Measurements from ENCODE around the gene PGPEP1. TPM values are rescaled to one million over a fixed set of nuclear protein-coding genes. Genes with fewer than 3 reads are reported as not detected.

PGPEP1 gene
- total and polyA plus RNA-seq, 10 of the 15 experiments (the other 5 are each of a cell fraction or from before 2014, with no cell fraction given) = 13.8 to 39.4 (median 17.0) TPM

DNA sequence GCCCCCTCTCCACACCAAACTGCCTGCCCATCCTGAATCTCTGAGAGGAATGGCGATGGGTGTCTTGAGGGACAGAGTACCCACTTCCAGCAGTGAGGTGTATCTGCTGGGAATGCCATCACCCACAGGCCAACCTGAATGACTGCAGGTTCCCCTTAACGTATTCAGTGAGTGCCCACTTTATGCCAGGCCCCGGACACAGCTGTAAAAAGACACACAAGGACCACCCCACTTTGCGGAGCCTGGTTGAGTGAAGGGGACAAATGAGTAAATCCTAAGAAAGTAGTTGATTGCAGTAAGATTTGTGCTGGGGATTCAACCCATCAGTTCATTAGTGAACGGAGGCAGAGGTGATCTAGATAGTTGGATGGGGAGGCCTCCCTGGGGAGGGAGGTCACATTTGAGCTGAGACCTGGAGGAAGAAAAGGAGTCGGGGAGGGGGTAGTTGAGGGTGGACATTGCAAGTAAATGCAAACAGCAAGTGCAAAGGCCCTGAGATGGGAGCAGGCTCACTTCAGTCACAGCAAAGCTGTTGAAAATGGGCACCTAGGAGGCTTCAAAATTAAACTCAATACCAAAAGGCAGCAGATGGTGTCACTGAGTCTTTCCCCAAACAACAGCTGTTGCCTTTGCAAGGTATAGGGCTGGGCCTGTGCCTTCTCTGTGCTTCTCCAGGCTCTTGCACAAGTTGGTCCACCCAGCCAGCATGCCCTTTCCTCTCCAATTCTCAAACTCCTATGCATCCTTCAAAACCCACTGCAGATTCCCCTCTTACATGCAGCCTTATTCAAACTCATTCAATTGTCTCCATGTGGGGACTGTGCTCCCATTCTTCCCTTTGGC lies 49.9 kb downstream of the PGPEP1 start:
- BruUV-seq (replicated peaks) = no TSS peak
- H3K4me2 ChIP-seq (ENCODE audit: control insufficient read depth, insufficient read depth) = no peak overlapping the region
- H3K4me1 ChIP-seq (ENCODE audit: control insufficient read depth, insufficient read depth, low read length) = peaks cover 23% of the 10 kb centered on the region
- no peak overlapping the region for H3K27ac ChIP-seq (ENCODE audit: control insufficient read depth, insufficient read depth)
- ChIA-PET SMC1A (ENCODE audit: uncharacterized antibody, unreplicated experiment) (interaction anchor here (1.0 to 4.7 kb wide), 5 partner anchors 8 to 111 kb away, joined by 3 to 60 read pairs (median 4); partner anchors contain the start of gene LRRC25), POLR2A (interaction anchor here (1.9 kb wide), 1 partner anchor 19 kb away, joined by 4 read pairs; no protein-coding TSS in a partner anchor), RAD21 (ENCODE audit: unreplicated experiment) (interaction anchor here (0.8 to 5.5 kb wide), 3 partner anchors 12 to 22 kb away, joined by 3 to 63 read pairs (median 9); no protein-coding TSS in a partner anchor), CTCF (interaction anchor here (1.2 to 9.4 kb wide), 10 partner anchors 10 to 111 kb away, joined by 3 to 144 read pairs (median 20); partner anchors contain the start of gene LRRC25)
- H3K27me3 ChIP-seq (replicated peaks in 1 of 2; ENCODE audit: control insufficient read depth in 2 of 2, insufficient read depth in 2 of 2, low read length in 1 of 2) = peaks cover 0 to 3% of the 10 kb centered on the region in 2 experiments; a peak in 3 of 4 replicates
- WGBS (ENCODE audit: insufficient coverage, insufficient replicate concordance, low lambda C conversion rate, missing lambda C conversion rate) = 80% methylated on average over 6 of the region's 6 CpGs
- H3K36me3 ChIP-seq (ENCODE audit: control insufficient read depth in 2 of 2, insufficient read depth in 2 of 2, low read length in 1 of 2) = no peaks in the 10 kb centered on the region
- no peak overlapping the region for H3K4me3 ChIP-seq
- TF ChIP-seq, protein P1, sequence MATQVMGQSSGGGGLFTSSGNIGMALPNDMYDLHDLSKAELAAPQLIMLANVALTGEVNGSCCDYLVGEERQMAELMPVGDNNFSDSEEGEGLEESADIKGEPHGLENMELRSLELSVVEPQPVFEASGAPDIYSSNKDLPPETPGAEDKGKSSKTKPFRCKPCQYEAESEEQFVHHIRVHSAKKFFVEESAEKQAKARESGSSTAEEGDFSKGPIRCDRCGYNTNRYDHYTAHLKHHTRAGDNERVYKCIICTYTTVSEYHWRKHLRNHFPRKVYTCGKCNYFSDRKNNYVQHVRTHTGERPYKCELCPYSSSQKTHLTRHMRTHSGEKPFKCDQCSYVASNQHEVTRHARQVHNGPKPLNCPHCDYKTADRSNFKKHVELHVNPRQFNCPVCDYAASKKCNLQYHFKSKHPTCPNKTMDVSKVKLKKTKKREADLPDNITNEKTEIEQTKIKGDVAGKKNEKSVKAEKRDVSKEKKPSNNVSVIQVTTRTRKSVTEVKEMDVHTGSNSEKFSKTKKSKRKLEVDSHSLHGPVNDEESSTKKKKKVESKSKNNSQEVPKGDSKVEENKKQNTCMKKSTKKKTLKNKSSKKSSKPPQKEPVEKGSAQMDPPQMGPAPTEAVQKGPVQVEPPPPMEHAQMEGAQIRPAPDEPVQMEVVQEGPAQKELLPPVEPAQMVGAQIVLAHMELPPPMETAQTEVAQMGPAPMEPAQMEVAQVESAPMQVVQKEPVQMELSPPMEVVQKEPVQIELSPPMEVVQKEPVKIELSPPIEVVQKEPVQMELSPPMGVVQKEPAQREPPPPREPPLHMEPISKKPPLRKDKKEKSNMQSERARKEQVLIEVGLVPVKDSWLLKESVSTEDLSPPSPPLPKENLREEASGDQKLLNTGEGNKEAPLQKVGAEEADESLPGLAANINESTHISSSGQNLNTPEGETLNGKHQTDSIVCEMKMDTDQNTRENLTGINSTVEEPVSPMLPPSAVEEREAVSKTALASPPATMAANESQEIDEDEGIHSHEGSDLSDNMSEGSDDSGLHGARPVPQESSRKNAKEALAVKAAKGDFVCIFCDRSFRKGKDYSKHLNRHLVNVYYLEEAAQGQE (IDR thresholded peaks at IDR 0.05; ENCODE audit: low read depth, low read length) = no peak
- TF ChIP-seq TCF12 (IDR thresholded peaks at IDR 0.05; ENCODE audit: low read depth, low read length) (no peak), SUZ12 (IDR thresholded peaks at IDR 0.05; ENCODE audit: unreplicated experiment) (no peak), KLF5 (IDR thresholded peaks at IDR 0.05; ENCODE audit: partially characterized antibody) (no peak), MEF2B (IDR thresholded peaks at IDR 0.05; ENCODE audit: partially characterized antibody, poor library complexity, severe bottlenecking) (no peak), EP300 (IDR thresholded peaks at IDR 0.05; ENCODE audit: borderline replicate concordance in 1 of 2, control insufficient read depth in 1 of 2, low read depth in 2 of 2, low read length in 2 of 2) (no peak), NR2C1 (IDR thresholded peaks at IDR 0.05) (no peak)
- TF ChIP-seq, protein P2, sequence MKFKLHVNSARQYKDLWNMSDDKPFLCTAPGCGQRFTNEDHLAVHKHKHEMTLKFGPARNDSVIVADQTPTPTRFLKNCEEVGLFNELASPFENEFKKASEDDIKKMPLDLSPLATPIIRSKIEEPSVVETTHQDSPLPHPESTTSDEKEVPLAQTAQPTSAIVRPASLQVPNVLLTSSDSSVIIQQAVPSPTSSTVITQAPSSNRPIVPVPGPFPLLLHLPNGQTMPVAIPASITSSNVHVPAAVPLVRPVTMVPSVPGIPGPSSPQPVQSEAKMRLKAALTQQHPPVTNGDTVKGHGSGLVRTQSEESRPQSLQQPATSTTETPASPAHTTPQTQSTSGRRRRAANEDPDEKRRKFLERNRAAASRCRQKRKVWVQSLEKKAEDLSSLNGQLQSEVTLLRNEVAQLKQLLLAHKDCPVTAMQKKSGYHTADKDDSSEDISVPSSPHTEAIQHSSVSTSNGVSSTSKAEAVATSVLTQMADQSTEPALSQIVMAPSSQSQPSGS (IDR thresholded peaks at IDR 0.05; ENCODE audit: low read length) = no peak
- DNase-seq (ENCODE audit: low read depth, low spot score) = no peak
- in situ Hi-C loops (cut with MboI) (no loop called here), intact Hi-C loops (cut with micrococcal nuclease; ENCODE audit: unreplicated experiment) (no loop called here)
- no peak overlapping the region for H2AFZ ChIP-seq (ENCODE audit: control insufficient read depth, low read depth, low read length)
- FAIRE-seq = no peak
- no peak overlapping the region for H3K9ac ChIP-seq (ENCODE audit: control insufficient read depth, insufficient read depth, low read length)
- H3K79me2 ChIP-seq (ENCODE audit: control insufficient read depth, insufficient read depth, low read length) = no peaks in the 10 kb centered on the region
- H4K20me1 ChIP-seq (ENCODE audit: control insufficient read depth, insufficient read depth) = no peaks in the 10 kb centered on the region
- H3K9me3 ChIP-seq (replicated peaks; ENCODE audit: control insufficient read depth, insufficient read depth, low read length) = no peaks in the 10 kb centered on the region; the same call in 2 of the 3 replicates
- no peak for ATAC-seq
